H1 (cell line): ENCODE measurements around the gene DPP10. TPM values are rescaled to one million over a fixed set of nuclear protein-coding genes. Genes with fewer than 3 reads are reported as not detected.

Experiments
- CTCF ChIA-PET: fragments of 300-600 bp; sonication (Branson Sonifier 250); formaldehyde crosslinking; loops from one replicate; lab custom pipeline; 2021; ENCODE audit not compliant: partially characterized antibody; lab: Charles Lee
- POLR2A ChIA-PET: fragments of 300-600 bp; sonication (Branson Sonifier 250); formaldehyde crosslinking; loops from one replicate; lab custom pipeline; 2021; ENCODE audit warnings: inconsistent platforms; ENCODE audit not compliant: partially characterized antibody; lab: Charles Lee
- DNase-seq, 2 experiments: peaks; one replicate each; pipeline versions ENCODE4 v3.0.0 to v3.0.0-alpha.2; 2010 to 2022; ENCODE audit warnings: low spot score in 2 of 2, low read depth in 1 of 2, mixed read lengths in 1 of 2
- FAIRE-seq: peaks from 2 replicates; lab custom pipeline; 2011; peaks lifted over from hg19 to GRCh38; lab: Jason Lieb, UNC
- H2AFZ ChIP-seq: 2 replicates; pipeline ENCODE4 v1.8.1; 2012; ENCODE audit warnings: low read length, inconsistent platforms
- H2AK5ac ChIP-seq: 2 replicates; pipeline ENCODE4 v1.6.1; 2013; ENCODE audit warnings: low read depth, low read length
- H2BK120ac ChIP-seq: replicated peaks from 2 replicates; pipeline ENCODE3; 2013; ENCODE audit warnings: low read depth, low read length, inconsistent platforms
- H2BK12ac ChIP-seq: 2 replicates; pipeline ENCODE4 v1.6.1; 2013; ENCODE audit warnings: low read depth, low read length
- H2BK15ac ChIP-seq: 2 replicates; pipeline ENCODE4 v1.6.1; 2013; ENCODE audit warnings: low read length
- H2BK20ac ChIP-seq: 2 replicates; pipeline ENCODE4 v1.6.1; 2013; ENCODE audit warnings: low read length
- H2BK5ac ChIP-seq: 2 replicates; pipeline ENCODE4 v1.6.1; 2013; ENCODE audit warnings: low read depth, low read length
- H3K14ac ChIP-seq: 2 replicates; pipeline ENCODE4 v1.6.1; 2013; ENCODE audit warnings: inconsistent platforms; ENCODE audit not compliant: insufficient read length
- H3K18ac ChIP-seq: 2 replicates; pipeline ENCODE4 v1.6.1; 2013; ENCODE audit warnings: low read length; ENCODE audit errors: extremely low read depth
- H3K23ac ChIP-seq: 2 replicates; pipeline ENCODE4 v1.6.1; 2013; ENCODE audit warnings: inconsistent platforms; ENCODE audit not compliant: insufficient read length
- H3K23me2 ChIP-seq: 2 replicates; pipeline ENCODE4 v1.6.1; 2013; ENCODE audit warnings: low read depth, low read length
- H3K27ac ChIP-seq: 2 replicates; pipeline ENCODE4 v1.6.1; 2011; ENCODE audit warnings: low read depth, low read length, inconsistent platforms
- H3K27me3 ChIP-seq, 4 experiments: replicated peaks in 1 of 4; 1 replicate in 1 of 4; 2 replicates in 3 of 4; pipeline versions ENCODE4 v1.6.1 to v1.8.1; 2011 to 2013; ENCODE audit warnings: low read length in 3 of 4, mild to moderate bottlenecking in 3 of 4, inconsistent platforms in 2 of 4, mixed read lengths in 2 of 4, moderate library complexity in 1 of 4; ENCODE audit not compliant: control insufficient read depth in 3 of 4, insufficient read depth in 3 of 4; ENCODE audit errors: extremely low read depth in 1 of 4
- H3K36me3 ChIP-seq, 4 experiments: 2 replicates each; pipeline versions ENCODE4 v1.6.1 to v1.8.1; 2011 to 2013; ENCODE audit warnings: mild to moderate bottlenecking in 4 of 4, low read length in 3 of 4, moderate library complexity in 2 of 4, control low read depth in 1 of 4, inconsistent platforms in 1 of 4; ENCODE audit not compliant: insufficient read depth in 4 of 4, control insufficient read depth in 2 of 4
- H3K4ac ChIP-seq: replicated peaks from 2 replicates; pipeline ENCODE3; 2013; ENCODE audit warnings: low read length, low read depth, mixed read lengths, inconsistent platforms; ENCODE audit not compliant: insufficient read length
- H3K4me1 ChIP-seq, 4 experiments: replicated peaks in 1 of 4; 1 replicate in 1 of 4; 2 replicates in 3 of 4; pipeline versions ENCODE4 v1.6.1 to v1.8.1; 2011 to 2013; ENCODE audit warnings: low read length in 3 of 4, inconsistent platforms in 2 of 4, mixed read lengths in 1 of 4; ENCODE audit not compliant: insufficient read depth in 4 of 4, control insufficient read depth in 3 of 4
- H3K4me2 ChIP-seq, 2 experiments: 2 replicates each; pipeline versions ENCODE4 v1.6.1 to v1.8.1; 2011 to 2013; ENCODE audit warnings: low read depth in 2 of 2, low read length in 2 of 2, control low read depth in 1 of 2, inconsistent platforms in 1 of 2, mild to moderate bottlenecking in 1 of 2; ENCODE audit not compliant: insufficient read depth in 1 of 2
- H3K4me3 ChIP-seq, 4 experiments: fragments of 200-600, 300-600 bp in 1 of 4; sonication (generic), shearing (Covaris generic), sonication (Bioruptor Twin) in 1 of 4; 2 replicates each; pipeline versions ENCODE4 v1.5.1 to v1.8.1; 2011 to 2016; ENCODE audit warnings: low read length in 4 of 4, low read depth in 3 of 4, control low read depth in 2 of 4, inconsistent platforms in 2 of 4, mild to moderate bottlenecking in 2 of 4, mixed read lengths in 1 of 4, moderate library complexity in 1 of 4; ENCODE audit not compliant: insufficient read depth in 2 of 4; ENCODE audit errors: extremely low read depth in 1 of 4
- H3K56ac ChIP-seq: replicated peaks from 2 replicates; pipeline ENCODE3; 2013; ENCODE audit warnings: low read depth, mild to moderate bottlenecking, mixed read lengths, low read length, inconsistent platforms; ENCODE audit not compliant: insufficient read length
- H3K79me1 ChIP-seq: 2 replicates; pipeline ENCODE4 v1.6.1; 2013; ENCODE audit warnings: low read depth, low read length, control low read depth
- H3K79me2 ChIP-seq, 2 experiments: 2 replicates each; pipeline versions ENCODE4 v1.6.1 to v1.8.1; 2012 to 2013; ENCODE audit warnings: low read length in 2 of 2, mild to moderate bottlenecking in 2 of 2, inconsistent platforms in 1 of 2; ENCODE audit not compliant: insufficient read depth in 2 of 2, control insufficient read depth in 1 of 2
- H3K9ac ChIP-seq, 4 experiments: replicated peaks in 1 of 4; 1 replicate in 1 of 4; 2 replicates in 3 of 4; pipeline versions ENCODE4 v1.6.1 to v1.8.1; 2011 to 2013; ENCODE audit warnings: low read depth in 3 of 4, low read length in 3 of 4, control low read depth in 2 of 4, mild to moderate bottlenecking in 2 of 4, moderate library complexity in 2 of 4, inconsistent platforms in 1 of 4; ENCODE audit errors: extremely low read depth in 1 of 4
- H3K9me3 ChIP-seq, 2 experiments: 2 replicates each; pipeline versions ENCODE4 v1.6.1 to v1.8.1; 2012 to 2013; ENCODE audit warnings: mild to moderate bottlenecking in 2 of 2, moderate library complexity in 2 of 2, control low read depth in 1 of 2, inconsistent platforms in 1 of 2, low read depth in 1 of 2, low read length in 1 of 2, mixed read lengths in 1 of 2; ENCODE audit not compliant: insufficient read depth in 2 of 2
- H4K20me1 ChIP-seq, 2 experiments: replicated peaks in 1 of 2; 2 replicates each; pipeline versions ENCODE3 to v1.8.1; 2011 to 2013; ENCODE audit warnings: inconsistent platforms in 2 of 2, low read length in 2 of 2, mild to moderate bottlenecking in 1 of 2; ENCODE audit not compliant: insufficient read depth in 2 of 2, control insufficient read depth in 1 of 2
- H4K5ac ChIP-seq: 2 replicates; pipeline ENCODE4 v1.6.1; 2013; ENCODE audit warnings: low read length, low read depth, mixed read lengths, inconsistent platforms; ENCODE audit not compliant: insufficient read length
- H4K8ac ChIP-seq: 2 replicates; pipeline ENCODE4 v1.8.0; 2013; ENCODE audit warnings: mild to moderate bottlenecking, moderate library complexity, low read length, inconsistent platforms; ENCODE audit not compliant: insufficient read depth; ENCODE audit errors: extremely low read depth
- H4K91ac ChIP-seq: replicated peaks from 2 replicates; pipeline ENCODE3; 2013; ENCODE audit warnings: low read length, mixed read lengths, inconsistent platforms; ENCODE audit not compliant: insufficient read length
- ATF3 ChIP-seq: IDR thresholded peaks from 2 replicates; pipeline ENCODE4 v1.6.1; 2011; ENCODE audit warnings: low read depth, mild to moderate bottlenecking, low read length; ENCODE audit not compliant: insufficient read depth
- BRCA1 ChIP-seq: IDR thresholded peaks from 2 replicates; pipeline ENCODE4 v1.6.1; 2012; ENCODE audit warnings: low read depth, low read length, improper control_type of control experiment
- CEBPB ChIP-seq: IDR thresholded peaks from 2 replicates; pipeline ENCODE4 v1.6.1; 2012; ENCODE audit warnings: low read depth, low read length
- CHD1 ChIP-seq: IDR thresholded peaks from 2 replicates; pipeline ENCODE4 v1.6.1; 2012; ENCODE audit warnings: low read depth, low read length, improper control_type of control experiment
- CTBP2 ChIP-seq: IDR thresholded peaks from 2 replicates; pipeline ENCODE4 v1.7.0; 2011; ENCODE audit warnings: borderline replicate concordance, mild to moderate bottlenecking, moderate library complexity, mixed read lengths, low read length; ENCODE audit not compliant: insufficient read depth, insufficient read length
- JUND ChIP-seq: IDR thresholded peaks from 2 replicates; pipeline ENCODE4 v1.6.1; 2011; ENCODE audit warnings: mild to moderate bottlenecking, improper control_type of control experiment, low read length
- PHF8 ChIP-seq: fragments of 200-600 bp; sonication (generic); conservative IDR thresholded peaks from 2 replicates; pipeline ENCODE4 v1.7.1; 2012; ENCODE audit warnings: low read depth, mild to moderate bottlenecking, inconsistent platforms, low read length, moderate library complexity
- RFX5 ChIP-seq: IDR thresholded peaks from 2 replicates; pipeline ENCODE4 v1.6.1; 2011; ENCODE audit warnings: low read depth, low read length, improper control_type of control experiment, borderline replicate concordance
- SIN3A ChIP-seq, 2 experiments: IDR thresholded peaks in 1 of 2; conservative IDR thresholded peaks in 1 of 2; 2 replicates each; pipeline ENCODE4 v1.6.1; 2011 to 2012; ENCODE audit warnings: low read length in 2 of 2, improper control_type of control experiment in 1 of 2, low read depth in 1 of 2, mild to moderate bottlenecking in 1 of 2
- SIRT6 ChIP-seq: IDR thresholded peaks from one replicate; pipeline ENCODE4 v1.7.1; 2012; ENCODE audit warnings: low read length, inconsistent platforms
- SIX5 ChIP-seq: IDR thresholded peaks from 2 replicates; pipeline ENCODE4 v1.6.1; 2011; ENCODE audit warnings: mild to moderate bottlenecking, low read depth, low read length
- SP2 ChIP-seq: IDR thresholded peaks from 2 replicates; pipeline ENCODE4 v1.6.1; 2012; ENCODE audit warnings: mild to moderate bottlenecking, low read length, inconsistent platforms
- WGBS, 2 experiments: shearing (Covaris generic) in 1 of 2; methylation state at CpG; one replicate each; pipeline versions ENCODE4 v1.1.6 to v1.1.7; 2013 to 2015; ENCODE audit warnings: low lambda C conversion rate in 2 of 2, mixed read lengths in 2 of 2, inconsistent platforms in 1 of 2, low coverage in 1 of 2, missing lambda C conversion rate in 1 of 2; ENCODE audit not compliant: insufficient replicate concordance in 2 of 2, insufficient coverage in 1 of 2, insufficient read length in 1 of 2; ENCODE audit errors: extremely low coverage in 1 of 2, missing lambda C conversion rate in 1 of 2; 5-methylcytosine and 5-hydroxymethylcytosine counted together
- polyA plus RNA-seq, 7 experiments: library from polyadenylated mRNA; depleted of rRNA in 3 of 7; stranded (reverse) in 5 of 7; unstranded in 2 of 7; fragments of >200 nt in 5 of 7; fragments of 200-250 nt in 2 of 7; gene quantifications; 1 replicate in 5 of 7; 2 replicates in 1 of 7; 4 replicates in 1 of 7; pipeline versions ENCODE4 v1.2.1 to v1.2.3, GENCODE V29; 2011 to 2013; ENCODE audit warnings: missing spikeins in 2 of 7, mixed read lengths in 2 of 7
- total RNA-seq: library from RNA; stranded (reverse); fragmentation: NEBNext Ultra II Directional; extraction: Animal tissue kit (Norgen Biotek cat#: 25700); gene quantifications from 2 replicates; pipeline ENCODE4 v1.2.1, GENCODE V29; 2021

Gene DPP10
- total and polyA plus RNA-seq, 2 of the 8 experiments (the other 6 are each of a cell fraction or from before 2014, with no cell fraction given): 3.3 to 7.2 TPM

- Histone ChIP-seq H3K4me1 (no peaks in the 10 kb centered on the region), H3K27ac (no peak overlapping the region), H4K91ac (no peak overlapping the region), H3K23ac (no peak overlapping the region), H4K8ac (no peak overlapping the region), H3K79me1 (no peaks in the 10 kb centered on the region), H3K4ac (no peak overlapping the region), H3K27me3 (no peaks in the 10 kb centered on the region), H3K9ac (no peak overlapping the region), H3K4me3 (no peak overlapping the region), H3K79me2 (no peaks in the 10 kb centered on the region), H3K14ac (no peak overlapping the region), H2AK5ac (no peak overlapping the region), H4K20me1 (no peaks in the 10 kb centered on the region), H2BK5ac (no peak overlapping the region), H2BK12ac (no peak overlapping the region), H3K36me3 (no peaks in the 10 kb centered on the region), H2BK15ac (no peak overlapping the region), H3K18ac (no peak overlapping the region), H3K23me2 (no peaks in the 10 kb centered on the region; the same call in 1 of the 2 replicates), H2BK20ac (no peak overlapping the region), H2AFZ (no peak overlapping the region), H2BK120ac (no peak overlapping the region), H3K9me3 (no peaks in the 10 kb centered on the region), H4K5ac (no peak overlapping the region), H3K56ac (no peak overlapping the region), H3K4me2 (no peak overlapping the region)
- 80% methylated on average over 4 of the region's 4 CpGs; no CpG with 5 or more reads in 1 of the 2 experiments for WGBS, 2 experiments
- no peak for FAIRE-seq
- DNase-seq: no peak
- ChIA-PET CTCF (interaction anchor here (0.9 to 2.1 kb wide), 3 partner anchors 17 to 132 kb away, joined by 3 to 7 read pairs (median 3); no protein-coding TSS in a partner anchor), POLR2A (no interaction called here)
- TF ChIP-seq CTBP2 (no peak), SIRT6 (no peak), ATF3 (no peak), JUND (no peak), PHF8 (no peak), BRCA1 (no peak), CEBPB (no peak), RFX5 (no peak), SIX5 (no peak), CHD1 (no peak), SP2 (no peak), SIN3A (conservative IDR thresholded peaks at IDR 0.05 in 1 of 2, IDR thresholded peaks at IDR 0.05 in 1 of 2; ENCODE audit: low read depth in 1 of 2, low read length in 2 of 2) (no peak)
Observed at GRCh38 chr2:114752425-114752824, 310.0 kb downstream of the DPP10 start.
